Skeletal muscle tissue (tissue), 4 donors: Measurements from ENCODE around the gene MEGF11. TPM values are rescaled to one million over a fixed set of nuclear protein-coding genes. Genes with fewer than 3 reads are reported as not detected.

Source experiments
- H3K27ac ChIP-seq: one replicate; pipeline ENCODE4 v1.7.0; 2013; ENCODE audit warnings: mild to moderate bottlenecking, low read depth, low read length, inconsistent platforms
- H3K27me3 ChIP-seq, 3 donors: one replicate each; pipeline ENCODE4 v1.7.0; 2013; ENCODE audit warnings: low read length in 3 of 3; ENCODE audit not compliant: control insufficient read depth in 3 of 3, insufficient read depth in 3 of 3
- H3K36me3 ChIP-seq, 3 donors: one replicate each; pipeline ENCODE4 v1.7.0; 2013; ENCODE audit warnings: low read length in 3 of 3; ENCODE audit not compliant: control insufficient read depth in 3 of 3, insufficient read depth in 3 of 3
- H3K4me1 ChIP-seq, 3 donors: one replicate each; pipeline ENCODE4 v1.7.0; 2013; ENCODE audit warnings: low read length in 3 of 3, mild to moderate bottlenecking in 3 of 3; ENCODE audit not compliant: control insufficient read depth in 3 of 3, insufficient read depth in 3 of 3
- H3K4me3 ChIP-seq, 3 donors: one replicate each; pipeline ENCODE4 v1.7.0; 2013; ENCODE audit warnings: low read length in 3 of 3
- H3K9ac ChIP-seq, 3 donors: one replicate each; pipeline ENCODE4 v1.7.0; 2013; ENCODE audit warnings: low read length in 3 of 3, mild to moderate bottlenecking in 3 of 3, moderate library complexity in 2 of 3, low read depth in 1 of 3
- H3K9me3 ChIP-seq, 3 donors: one replicate each; pipeline ENCODE4 v1.7.0; 2013; ENCODE audit warnings: low read length in 3 of 3; ENCODE audit not compliant: control insufficient read depth in 3 of 3
- total RNA-seq: library from RNA; depleted of rRNA; stranded (reverse); fragments of >200 nt; gene quantifications from one replicate; pipeline ENCODE4 v1.2.3, GENCODE V29; 2014
- donor health status: Osteomylitis.

MEGF11 gene
- total RNA-seq, 1 donor from 2014 or later, result 0.52 TPM

GRCh38 chr15:65970937-65971740 lies 282.4 kb downstream of the MEGF11 start:
- Histone ChIP-seq H3K9ac (no peak overlapping the region), H3K27me3 (peaks cover 20 to 39% (median 34%) of the 10 kb centered on the region in 3 donors), H3K9me3 (no peaks in the 10 kb centered on the region), H3K27ac (no peak overlapping the region), H3K4me1 (no peaks in the 10 kb centered on the region), H3K36me3 (no peaks in the 10 kb centered on the region), H3K4me3 (no peak overlapping the region)

DNA sequence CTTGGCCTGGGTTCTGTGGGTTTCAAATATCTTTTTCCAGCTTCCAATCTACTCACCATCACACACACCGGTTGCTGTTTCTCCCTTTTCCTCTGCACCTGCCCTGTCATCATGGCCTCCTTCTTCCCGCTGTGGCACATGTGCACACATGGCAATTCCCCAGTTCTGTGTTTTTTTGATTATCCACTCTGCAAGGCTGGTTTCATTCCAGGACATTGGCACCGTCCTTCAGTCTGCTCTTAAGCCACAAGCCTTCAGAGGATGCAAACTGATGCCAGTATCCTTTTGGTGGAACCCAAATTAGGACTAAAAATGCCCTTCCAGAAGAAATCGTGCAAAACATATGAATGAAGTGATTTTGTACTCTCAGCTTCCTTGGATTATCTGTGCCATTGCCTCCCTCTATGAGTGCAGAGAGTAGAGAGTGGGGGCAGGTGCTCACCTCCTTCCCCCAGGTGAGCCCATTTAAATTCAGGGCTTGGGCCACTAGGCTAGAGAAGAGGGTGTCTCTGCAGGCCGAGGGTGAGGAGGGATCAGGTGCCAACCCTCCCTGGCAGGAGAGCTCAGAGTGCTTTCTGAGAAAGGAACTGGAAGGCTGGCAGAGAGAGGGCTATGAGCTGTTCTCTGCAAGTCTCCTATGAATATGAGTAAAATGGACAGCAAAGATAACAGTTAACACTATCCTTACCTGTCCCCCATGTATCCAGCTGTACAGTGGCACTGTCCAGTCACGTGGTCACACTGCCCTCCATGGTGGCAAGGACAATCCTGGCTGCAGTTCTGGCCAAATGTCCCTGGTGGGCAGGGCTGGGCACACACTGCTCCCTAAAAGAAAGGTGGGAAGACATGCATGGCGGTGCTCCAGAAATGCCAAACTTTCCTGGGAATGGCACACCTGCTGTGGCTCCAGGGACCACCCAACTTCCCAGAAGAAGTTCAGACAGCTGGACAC lies 283.4 kb downstream of the MEGF11 start:
- Histone ChIP-seq H3K27me3 (peaks cover 20 to 33% (median 30%) of the 10 kb centered on the region in 3 donors), H3K9me3 (no peaks in the 10 kb centered on the region), H3K36me3 (no peaks in the 10 kb centered on the region), H3K4me1 (no peaks in the 10 kb centered on the region), H3K4me3 (no peak overlapping the region), H3K9ac (no peak overlapping the region), H3K27ac (no peak overlapping the region)

DNA sequence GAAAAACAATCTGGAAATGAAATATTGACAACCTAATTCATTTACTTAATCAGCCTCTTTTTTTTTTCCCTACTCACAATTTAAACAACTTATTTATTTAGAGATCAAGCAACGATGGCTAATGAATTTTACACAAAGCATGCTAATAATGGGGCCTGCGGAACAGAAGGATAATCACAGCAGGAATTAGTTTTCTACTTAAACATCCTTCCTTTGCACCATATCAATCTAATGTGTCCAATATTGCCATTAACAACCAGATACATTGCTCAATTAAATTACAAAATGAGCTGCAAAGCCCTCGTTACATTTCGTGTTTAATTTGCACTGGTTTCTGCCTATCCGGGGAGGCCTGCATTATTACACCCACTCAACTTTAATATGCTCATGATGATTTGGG lies 285.0 kb downstream of the MEGF11 start:
- Histone ChIP-seq H3K9me3 (no peaks in the 10 kb centered on the region), H3K36me3 (no peaks in the 10 kb centered on the region), H3K4me3 (no peak overlapping the region), H3K9ac (no peak overlapping the region), H3K27me3 (peaks cover 25 to 45% (median 41%) of the 10 kb centered on the region in 3 donors), H3K4me1 (no peaks in the 10 kb centered on the region), H3K27ac (no peak overlapping the region)

DNA sequence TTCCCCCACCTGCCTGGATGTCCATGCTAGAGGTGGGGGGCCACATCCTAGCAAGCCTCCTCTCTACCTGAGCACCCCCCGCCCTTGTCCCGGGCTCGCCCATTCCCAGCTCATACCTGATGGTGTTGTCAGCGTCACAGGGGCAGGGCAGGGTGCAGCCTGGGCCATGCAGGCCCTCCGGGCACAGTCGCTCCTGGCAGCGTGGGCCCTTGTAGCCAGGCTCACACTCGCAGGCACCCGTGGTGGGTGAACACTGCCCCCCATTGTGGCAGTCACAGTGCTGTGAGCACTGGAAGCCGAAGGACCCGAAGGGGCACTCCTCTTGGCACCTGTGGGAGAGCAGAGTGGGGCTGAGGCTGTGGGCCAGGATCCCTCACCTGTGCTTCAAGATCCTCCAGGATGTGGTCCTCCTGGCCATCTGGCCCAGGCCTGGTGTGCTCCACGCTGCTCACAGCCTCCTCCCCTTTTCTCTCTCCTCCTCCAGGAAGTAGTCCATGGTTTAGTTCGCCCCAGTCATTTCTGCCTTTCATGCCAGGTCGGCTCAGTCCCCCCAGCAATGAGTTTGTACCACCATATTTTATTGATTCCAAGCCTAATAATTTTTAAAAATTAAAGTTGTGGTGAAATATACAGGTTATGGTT lies 288.6 kb downstream of the MEGF11 start:
- no peak overlapping the region for H3K4me3 ChIP-seq
- no peak overlapping the region for H3K27ac ChIP-seq
- H3K36me3 ChIP-seq, result no peaks in the 10 kb centered on the region
- H3K9ac ChIP-seq, result no peak overlapping the region
- H3K4me1 ChIP-seq, result no peaks in the 10 kb centered on the region
- H3K27me3 ChIP-seq, result peaks cover 8 to 45% (median 39%) of the 10 kb centered on the region in 3 donors
- H3K9me3 ChIP-seq, result no peaks in the 10 kb centered on the region

DNA sequence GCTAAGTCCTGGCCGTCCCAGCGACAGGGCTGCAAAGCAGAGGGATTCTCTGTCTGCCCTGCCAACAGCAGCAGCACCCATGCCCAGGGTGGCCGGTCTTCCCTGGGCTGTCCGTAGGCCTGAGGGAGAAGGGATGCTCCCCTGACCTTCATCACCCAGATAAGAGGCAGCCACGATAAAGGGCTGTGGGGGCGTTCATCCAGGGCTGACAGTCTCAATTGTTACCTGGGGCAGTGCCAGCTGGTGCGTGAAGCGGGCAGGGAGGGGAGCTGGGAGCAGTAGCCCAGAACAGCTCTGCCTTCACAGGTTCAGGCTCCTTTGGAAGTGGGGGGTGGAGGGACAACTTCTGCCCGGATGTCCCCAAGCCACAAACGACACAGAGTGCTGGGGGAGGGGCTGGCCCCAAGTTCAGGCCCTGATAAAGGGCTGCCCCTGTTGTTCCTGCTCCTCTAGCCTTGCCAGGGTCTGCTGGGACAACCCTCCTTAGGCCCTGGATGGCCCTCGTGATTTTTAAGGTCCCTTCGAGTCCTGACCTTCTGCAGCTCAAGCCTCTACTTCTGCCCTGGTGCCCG lies 289.6 kb downstream of the MEGF11 start:
- Histone ChIP-seq H3K36me3 (no peaks in the 10 kb centered on the region), H3K27ac (no peak overlapping the region), H3K4me3 (no peak overlapping the region), H3K4me1 (no peaks in the 10 kb centered on the region), H3K27me3 (peaks cover 6 to 41% (median 30%) of the 10 kb centered on the region in 3 donors), H3K9ac (no peak overlapping the region), H3K9me3 (no peaks in the 10 kb centered on the region)

DNA sequence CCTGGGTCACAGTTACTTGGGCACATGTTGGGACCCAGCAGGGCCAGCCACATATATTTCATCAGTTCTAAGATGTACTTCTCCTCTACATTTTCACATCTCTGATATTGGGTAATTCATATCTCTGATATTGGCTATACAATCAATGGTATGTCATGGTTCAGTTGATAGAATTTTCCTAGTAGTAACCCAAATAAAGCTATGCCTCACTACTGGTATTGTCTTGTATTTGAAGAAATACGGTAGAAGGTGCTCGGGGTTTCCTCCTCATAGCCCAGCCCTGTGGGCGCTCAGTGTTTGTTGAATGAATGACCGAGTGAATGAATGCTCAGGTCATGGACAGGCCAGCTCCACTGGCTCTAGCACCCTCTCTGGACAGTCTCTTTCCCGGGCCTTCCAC lies 290.2 kb downstream of the MEGF11 start:
- no peak overlapping the region for H3K27ac ChIP-seq
- H3K9ac ChIP-seq, result no peak overlapping the region
- H3K4me1 ChIP-seq, result no peaks in the 10 kb centered on the region
- H3K9me3 ChIP-seq, result no peaks in the 10 kb centered on the region
- H3K36me3 ChIP-seq, result no peaks in the 10 kb centered on the region
- no peak overlapping the region for H3K4me3 ChIP-seq
- H3K27me3 ChIP-seq, result peaks cover 6 to 37% (median 28%) of the 10 kb centered on the region in 3 donors

DNA sequence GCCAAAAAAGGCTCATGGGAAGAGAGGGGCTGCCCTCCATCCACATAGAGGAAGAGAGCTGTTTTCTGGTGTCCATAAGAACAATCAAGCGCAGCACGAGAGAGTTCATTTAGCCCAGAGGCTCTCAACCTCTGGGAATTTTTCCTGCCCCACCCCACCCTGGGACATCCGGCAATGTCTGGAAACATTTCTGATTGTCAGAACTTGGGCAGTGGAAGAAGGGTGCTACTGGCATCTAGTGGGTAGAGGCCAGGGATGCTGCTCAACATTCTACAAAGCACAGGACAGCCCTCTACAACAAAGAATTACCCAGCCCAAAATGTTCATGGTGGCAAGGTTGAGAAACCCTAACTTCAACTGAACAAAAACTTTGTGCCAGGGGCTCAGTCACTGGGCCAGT lies 291.4 kb downstream of the MEGF11 start:
- Histone ChIP-seq H3K9me3 (no peaks in the 10 kb centered on the region), H3K36me3 (no peaks in the 10 kb centered on the region), H3K27me3 (peaks cover 6 to 28% (median 27%) of the 10 kb centered on the region in 3 donors), H3K4me1 (no peaks in the 10 kb centered on the region), H3K9ac (no peak overlapping the region), H3K27ac (no peak overlapping the region), H3K4me3 (no peak overlapping the region)

GRCh38 chr15:65960586-65960985 lies 293.0 kb downstream of the MEGF11 start:
- no peaks in the 10 kb centered on the region for H3K9me3 ChIP-seq
- peaks cover 6 to 27% (median 24%) of the 10 kb centered on the region in 3 donors for H3K27me3 ChIP-seq

DNA sequence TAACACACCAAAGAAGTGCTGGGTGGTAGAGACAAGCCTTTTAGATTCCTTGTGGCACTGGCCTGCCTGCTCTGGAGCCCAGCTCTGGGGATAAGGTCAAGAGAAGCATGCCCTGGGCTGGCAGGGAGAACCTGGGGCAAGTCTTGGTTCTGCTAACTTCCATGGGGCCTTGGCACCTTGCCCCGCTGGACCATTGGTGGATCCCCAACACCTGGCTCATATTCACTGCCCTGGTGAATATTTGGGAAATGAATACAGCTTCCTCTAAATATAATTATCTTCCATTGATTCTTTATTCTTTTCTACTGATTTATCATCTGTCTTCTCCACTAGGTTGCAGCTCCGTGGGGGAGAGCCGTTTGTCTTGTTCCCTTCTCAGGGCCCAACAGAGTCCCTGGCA lies 294.7 kb downstream of the MEGF11 start:
- Histone ChIP-seq H3K27me3 (peaks cover 4 to 15% (median 12%) of the 10 kb centered on the region in 3 donors), H3K27ac (no peak overlapping the region), H3K36me3 (no peaks in the 10 kb centered on the region), H3K4me3 (no peak overlapping the region), H3K9me3 (no peaks in the 10 kb centered on the region), H3K4me1 (no peaks in the 10 kb centered on the region), H3K9ac (no peak overlapping the region)

More at GRCh38 chr15:65960586-65960985, 293.0 kb downstream of the MEGF11 start:
- Histone ChIP-seq H3K4me3 (no peak overlapping the region), H3K27ac (no peak overlapping the region), H3K9ac (no peak overlapping the region), H3K4me1 (no peaks in the 10 kb centered on the region), H3K36me3 (no peaks in the 10 kb centered on the region)
